ENCODE data around the gene MCU. TPM values are rescaled to one million over a fixed set of nuclear protein-coding genes. Genes with fewer than 3 reads are reported as not detected.
"Not testable (repeated sequence)": the region's sequence is repeated elsewhere in the genome, so short reads cannot be mapped to it uniquely, and the experiment has no call there.

Gene MCU
- total and polyA plus RNA-seq, 2 donors: 14.7 TPM

GRCh38 chr10:72658696-72659400, 33.1 kb upstream of the MCU start:
- Histone ChIP-seq H3K27ac (ENCODE audit: low read depth in 1 of 2, low read length in 1 of 2) (no peak overlapping the region), H3K9me3 (ENCODE audit: control insufficient read depth in 2 of 2, insufficient read depth in 1 of 2, low read length in 1 of 2) (no peaks in the 10 kb centered on the region), H3K36me3 (ENCODE audit: control insufficient read depth in 2 of 2, insufficient read depth in 2 of 2, low read length in 1 of 2) (no peaks in the 10 kb centered on the region), H3K27me3 (ENCODE audit: control insufficient read depth in 2 of 2, insufficient read depth in 1 of 2, low read length in 1 of 2) (no peaks in the 10 kb centered on the region), H3K4me3 (ENCODE audit: low read length in 2 of 2) (no peak overlapping the region), H3K4me1 (ENCODE audit: control insufficient read depth in 2 of 2, insufficient read depth in 2 of 2, low read length in 2 of 2) (no peaks in the 10 kb centered on the region)
- WGBS: 96% methylated on average over 5 of the region's 5 CpGs
- no peak for DNase-seq (ENCODE audit: low read depth in 6 of 9, low spot score in 9 of 9)

DNA sequence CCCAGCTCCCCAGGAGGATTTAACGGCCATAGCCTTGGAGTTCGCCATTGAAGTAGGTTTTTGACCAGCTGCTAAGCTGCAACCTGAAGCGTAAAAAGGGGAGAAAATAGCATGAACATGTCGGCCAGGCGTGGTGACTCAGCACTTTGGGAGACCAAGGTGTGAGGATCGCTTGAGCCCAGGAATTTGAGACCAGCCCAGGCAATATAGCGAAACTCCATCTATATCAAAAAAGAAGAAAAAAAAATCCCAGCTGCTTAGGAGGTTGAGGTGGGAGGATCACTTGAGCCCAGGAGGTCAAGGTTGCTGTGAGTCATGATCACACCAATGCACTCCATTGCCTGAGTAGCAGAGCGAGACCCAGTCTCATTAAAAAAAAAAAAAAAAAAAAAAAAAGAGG, 32.2 kb upstream of the MCU start:
- DNase-seq (ENCODE audit: low read depth in 6 of 9, low spot score in 9 of 9): no peak
- Histone ChIP-seq H3K36me3 (ENCODE audit: control insufficient read depth in 2 of 2, insufficient read depth in 2 of 2, low read length in 1 of 2) (no peaks in the 10 kb centered on the region), H3K27me3 (ENCODE audit: control insufficient read depth in 2 of 2, insufficient read depth in 1 of 2, low read length in 1 of 2) (no peaks in the 10 kb centered on the region), H3K4me1 (ENCODE audit: control insufficient read depth in 2 of 2, insufficient read depth in 2 of 2, low read length in 2 of 2) (no peaks in the 10 kb centered on the region), H3K27ac (ENCODE audit: low read depth in 1 of 2, low read length in 1 of 2) (no peak overlapping the region), H3K9me3 (ENCODE audit: control insufficient read depth in 2 of 2, insufficient read depth in 1 of 2, low read length in 1 of 2) (no peaks in the 10 kb centered on the region), H3K4me3 (ENCODE audit: low read length in 2 of 2) (no peak overlapping the region)
- 98% methylated on average over 8 of the region's 8 CpGs for WGBS

GRCh38 chr10:72660220-72660619, 31.7 kb upstream of the MCU start:
- Histone ChIP-seq H3K4me1 (ENCODE audit: control insufficient read depth in 2 of 2, insufficient read depth in 2 of 2, low read length in 2 of 2) (no peaks in the 10 kb centered on the region), H3K27ac (ENCODE audit: low read depth in 1 of 2, low read length in 1 of 2) (no peak overlapping the region), H3K4me3 (ENCODE audit: low read length in 2 of 2) (no peak overlapping the region), H3K27me3 (ENCODE audit: control insufficient read depth in 2 of 2, insufficient read depth in 1 of 2, low read length in 1 of 2) (no peaks in the 10 kb centered on the region), H3K36me3 (ENCODE audit: control insufficient read depth in 2 of 2, insufficient read depth in 2 of 2, low read length in 1 of 2) (no peaks in the 10 kb centered on the region), H3K9me3 (ENCODE audit: control insufficient read depth in 2 of 2, insufficient read depth in 1 of 2, low read length in 1 of 2) (no peaks in the 10 kb centered on the region)
- no peak for DNase-seq (ENCODE audit: low read depth in 6 of 9, low spot score in 9 of 9)

GRCh38 chr10:72661431-72661830, 30.5 kb upstream of the MCU start:
- no peaks in the 10 kb centered on the region for H3K4me1 ChIP-seq (ENCODE audit: control insufficient read depth in 2 of 2, insufficient read depth in 2 of 2, low read length in 2 of 2)
- no peaks in the 10 kb centered on the region for H3K9me3 ChIP-seq (ENCODE audit: control insufficient read depth in 2 of 2, insufficient read depth in 1 of 2, low read length in 1 of 2)
- no peak overlapping the region for H3K4me3 ChIP-seq (ENCODE audit: low read length in 2 of 2)
- WGBS: 94% methylated on average over 1 of the region's 1 CpG
- H3K27me3 ChIP-seq (ENCODE audit: control insufficient read depth in 2 of 2, insufficient read depth in 1 of 2, low read length in 1 of 2): no peaks in the 10 kb centered on the region
- no peaks in the 10 kb centered on the region for H3K36me3 ChIP-seq (ENCODE audit: control insufficient read depth in 2 of 2, insufficient read depth in 2 of 2, low read length in 1 of 2)
- no peak overlapping the region for H3K27ac ChIP-seq (ENCODE audit: low read depth in 1 of 2, low read length in 1 of 2)
- no peak for DNase-seq (ENCODE audit: low read depth in 6 of 9, low spot score in 9 of 9)

- H3K9me3 ChIP-seq (ENCODE audit: control insufficient read depth in 2 of 2, insufficient read depth in 1 of 2, low read length in 1 of 2): no peaks in the 10 kb centered on the region
Measured at GRCh38 chr10:72663971-72664370, 28.0 kb upstream of the MCU start.

GRCh38 chr10:72665925-72666324, 26.0 kb upstream of the MCU start:
- 94% methylated on average over 4 of the region's 4 CpGs for WGBS
- DNase-seq (ENCODE audit: low read depth in 6 of 9, low spot score in 9 of 9): no peak

More at GRCh38 chr10:72663971-72664370, 28.0 kb upstream of the MCU start:
- H3K27ac ChIP-seq (ENCODE audit: low read depth in 1 of 2, low read length in 1 of 2): no peak overlapping the region
- H3K4me3 ChIP-seq (ENCODE audit: low read length in 2 of 2): no peak overlapping the region
- H3K36me3 ChIP-seq (ENCODE audit: control insufficient read depth in 2 of 2, insufficient read depth in 2 of 2, low read length in 1 of 2): no peaks in the 10 kb centered on the region
- no peaks in the 10 kb centered on the region for H3K4me1 ChIP-seq (ENCODE audit: control insufficient read depth in 2 of 2, insufficient read depth in 2 of 2, low read length in 2 of 2)
- DNase-seq (ENCODE audit: low read depth in 6 of 9, low spot score in 9 of 9): no peak
- H3K27me3 ChIP-seq (ENCODE audit: control insufficient read depth in 2 of 2, insufficient read depth in 1 of 2, low read length in 1 of 2): no peaks in the 10 kb centered on the region

GRCh38 chr10:72667207-72667864, 24.6 kb upstream of the MCU start:
- Histone ChIP-seq H3K27ac (ENCODE audit: low read depth in 1 of 2, low read length in 1 of 2) (no peak overlapping the region), H3K9me3 (ENCODE audit: control insufficient read depth in 2 of 2, insufficient read depth in 1 of 2, low read length in 1 of 2) (no peaks in the 10 kb centered on the region), H3K36me3 (ENCODE audit: control insufficient read depth in 2 of 2, insufficient read depth in 2 of 2, low read length in 1 of 2) (no peaks in the 10 kb centered on the region), H3K27me3 (ENCODE audit: control insufficient read depth in 2 of 2, insufficient read depth in 1 of 2, low read length in 1 of 2) (no peaks in the 10 kb centered on the region), H3K4me1 (ENCODE audit: control insufficient read depth in 2 of 2, insufficient read depth in 2 of 2, low read length in 2 of 2) (no peaks in the 10 kb centered on the region), H3K4me3 (ENCODE audit: low read length in 2 of 2) (no peak overlapping the region)
- DNase-seq (ENCODE audit: low read depth in 6 of 9, low spot score in 9 of 9): no peak
- WGBS: 93% methylated on average over 3 of the region's 3 CpGs

More at GRCh38 chr10:72665925-72666324, 26.0 kb upstream of the MCU start:
- H3K27ac ChIP-seq (ENCODE audit: low read depth in 1 of 2, low read length in 1 of 2): no peak overlapping the region
- H3K9me3 ChIP-seq (ENCODE audit: control insufficient read depth in 2 of 2, insufficient read depth in 1 of 2, low read length in 1 of 2): no peaks in the 10 kb centered on the region
- no peak overlapping the region for H3K4me3 ChIP-seq (ENCODE audit: low read length in 2 of 2)
- H3K36me3 ChIP-seq (ENCODE audit: control insufficient read depth in 2 of 2, insufficient read depth in 2 of 2, low read length in 1 of 2): no peaks in the 10 kb centered on the region
- H3K4me1 ChIP-seq (ENCODE audit: control insufficient read depth in 2 of 2, insufficient read depth in 2 of 2, low read length in 2 of 2): no peaks in the 10 kb centered on the region
- H3K27me3 ChIP-seq (ENCODE audit: control insufficient read depth in 2 of 2, insufficient read depth in 1 of 2, low read length in 1 of 2): no peaks in the 10 kb centered on the region

- Histone ChIP-seq H3K4me3 (ENCODE audit: low read length in 2 of 2) (no peak overlapping the region), H3K27me3 (ENCODE audit: control insufficient read depth in 2 of 2, insufficient read depth in 1 of 2, low read length in 1 of 2) (no peaks in the 10 kb centered on the region), H3K36me3 (ENCODE audit: control insufficient read depth in 2 of 2, insufficient read depth in 2 of 2, low read length in 1 of 2) (no peaks in the 10 kb centered on the region), H3K9me3 (ENCODE audit: control insufficient read depth in 2 of 2, insufficient read depth in 1 of 2, low read length in 1 of 2) (no peaks in the 10 kb centered on the region), H3K27ac (ENCODE audit: low read depth in 1 of 2, low read length in 1 of 2) (no peak overlapping the region), H3K4me1 (ENCODE audit: control insufficient read depth in 2 of 2, insufficient read depth in 2 of 2, low read length in 2 of 2) (no peaks in the 10 kb centered on the region)
- no peak for DNase-seq (ENCODE audit: low read depth in 6 of 9, low spot score in 9 of 9)
- WGBS: 94% methylated on average over 1 of the region's 1 CpG
Measured at GRCh38 chr10:72673280-72673679, 18.7 kb upstream of the MCU start.

GRCh38 chr10:72674174-72674573, 17.8 kb upstream of the MCU start:
- WGBS: 99% methylated on average over 5 of the region's 5 CpGs
- not testable (repeated sequence) for H3K9me3 ChIP-seq (ENCODE audit: control insufficient read depth in 2 of 2, insufficient read depth in 1 of 2, low read length in 1 of 2); H3K4me3 ChIP-seq (ENCODE audit: low read length in 2 of 2)

More at GRCh38 chr10:72674174-72674573, 17.8 kb upstream of the MCU start:
- H3K27ac ChIP-seq (ENCODE audit: low read depth in 1 of 2, low read length in 1 of 2); H3K36me3 ChIP-seq (ENCODE audit: control insufficient read depth in 2 of 2, insufficient read depth in 2 of 2, low read length in 1 of 2); H3K4me1 ChIP-seq (ENCODE audit: control insufficient read depth in 2 of 2, insufficient read depth in 2 of 2, low read length in 2 of 2); H3K27me3 ChIP-seq (ENCODE audit: control insufficient read depth in 2 of 2, insufficient read depth in 1 of 2, low read length in 1 of 2); DNase-seq (ENCODE audit: low read depth in 6 of 9, low spot score in 9 of 9): not testable (repeated sequence)

All from thymus (tissue), 11 donors.